Keratinocyte (primary cell): ENCODE data around the gene GPC1. TPM values are rescaled to one million over a fixed set of nuclear protein-coding genes. Genes with fewer than 3 reads are reported as not detected.

Experiments
- DNase-seq: peaks from one replicate; pipeline ENCODE4 v3.0.0-alpha.2; 2011; ENCODE audit warnings: low read depth, missing footprints, low spot score
- FAIRE-seq: peaks from 2 replicates; lab custom pipeline; 2011; peaks lifted over from hg19 to GRCh38; lab: Jason Lieb, UNC
- H2AFZ ChIP-seq: 2 replicates; pipeline ENCODE4 v1.6.0; 2012; ENCODE audit warnings: low read length, control low read depth, inconsistent platforms; ENCODE audit not compliant: control insufficient read depth
- H3K27ac ChIP-seq: 2 replicates; pipeline ENCODE4 v1.5.1; 2011; ENCODE audit warnings: low read length; ENCODE audit not compliant: control insufficient read depth, insufficient read depth
- H3K27me3 ChIP-seq: 3 replicates; pipeline ENCODE4 v1.6.0; 2011; ENCODE audit warnings: low read length; ENCODE audit not compliant: control insufficient read depth, insufficient read depth; ENCODE audit errors: extremely low read depth
- H3K36me3 ChIP-seq, 2 experiments: 2 replicates in 1 of 2; 3 replicates in 1 of 2; pipeline ENCODE4 v1.5.1; 2011; ENCODE audit warnings: low read length in 2 of 2, mild to moderate bottlenecking in 1 of 2; ENCODE audit not compliant: control insufficient read depth in 2 of 2, insufficient read depth in 2 of 2; ENCODE audit errors: extremely low read depth in 1 of 2
- H3K4me1 ChIP-seq: 3 replicates; pipeline ENCODE4 v1.5.1; 2011; ENCODE audit warnings: low read length; ENCODE audit not compliant: control insufficient read depth, insufficient read depth; ENCODE audit errors: extremely low read depth
- H3K4me2 ChIP-seq: 3 replicates; pipeline ENCODE4 v1.6.0; 2011; ENCODE audit warnings: low read depth, low read length; ENCODE audit not compliant: control insufficient read depth, insufficient read depth; ENCODE audit errors: extremely low read depth
- H3K4me3 ChIP-seq, 3 experiments: fragments of 200-600 bp in 1 of 3; sonication (generic) in 1 of 3; 2 replicates in 2 of 3; 3 replicates in 1 of 3; pipeline ENCODE4 v1.5.1; 2011 to 2016; ENCODE audit warnings: low read length in 3 of 3, mild to moderate bottlenecking in 3 of 3, control low read depth in 2 of 3, inconsistent platforms in 1 of 3, low read depth in 1 of 3, mixed read lengths in 1 of 3, mixed run types in 1 of 3, moderate library complexity in 1 of 3; ENCODE audit not compliant: control insufficient read depth in 2 of 3, insufficient read depth in 2 of 3; ENCODE audit errors: extremely low read depth in 1 of 3
- H3K79me2 ChIP-seq: 2 replicates; pipeline ENCODE4 v1.6.0; 2012; ENCODE audit warnings: low read length; ENCODE audit not compliant: control insufficient read depth, insufficient read depth
- H3K9ac ChIP-seq: 3 replicates; pipeline ENCODE4 v1.6.0; 2011; ENCODE audit warnings: low read length; ENCODE audit not compliant: control insufficient read depth, insufficient read depth; ENCODE audit errors: extremely low read depth
- H3K9me1 ChIP-seq: 3 replicates; pipeline ENCODE4 v1.6.0; 2011; ENCODE audit warnings: low read length; ENCODE audit not compliant: control insufficient read depth, insufficient read depth; ENCODE audit errors: extremely low read depth
- H3K9me3 ChIP-seq: 2 replicates; pipeline ENCODE4 v1.5.1; 2012; ENCODE audit warnings: low read depth, low read length; ENCODE audit not compliant: control insufficient read depth
- H4K20me1 ChIP-seq: 3 replicates; pipeline ENCODE4 v1.6.0; 2011; ENCODE audit warnings: low read length; ENCODE audit not compliant: control insufficient read depth, insufficient read depth; ENCODE audit errors: extremely low read depth
- CTCF ChIP-seq, 3 experiments: IDR thresholded peaks in 1 of 3; conservative IDR thresholded peaks in 1 of 3; optimal IDR thresholded peaks in 1 of 3; 2 replicates in 2 of 3; 3 replicates in 1 of 3; pipeline versions ENCODE3 to v1.5.1; 2011; ENCODE audit warnings: low read length in 3 of 3, mild to moderate bottlenecking in 3 of 3, moderate library complexity in 2 of 3, control low read depth in 1 of 3, inconsistent platforms in 1 of 3; ENCODE audit not compliant: insufficient read depth in 2 of 3; ENCODE audit errors: extremely low read depth in 1 of 3
- EZH2 ChIP-seq: IDR thresholded peaks from one replicate; pipeline ENCODE4 v1.6.1; 2012; ENCODE audit warnings: inconsistent platforms, mild to moderate bottlenecking, low read length, moderate library complexity
- dilution Hi-C: fragments of 300-500 bp; cut with MboI; formaldehyde crosslinking; loops from one replicate; pipeline ENCODE4 v1.7.0; 2020; ENCODE audit warnings: low sequenced_read_pairs; ENCODE audit not compliant: extremely low pct_ligation_motif_present
- polyA plus RNA-seq, 5 experiments: library from polyadenylated mRNA; depleted of rRNA in 3 of 5; stranded (reverse) in 3 of 5; stranded (forward) in 1 of 5; unstranded in 1 of 5; fragments of >200 nt; gene quantifications; 1 replicate in 1 of 5; 2 replicates in 3 of 5; 3 replicates in 1 of 5; pipeline versions ENCODE4 v1.2.1 to v1.2.3, GENCODE V29; 2011 to 2012; ENCODE audit warnings: missing spikeins in 2 of 5, low read depth in 1 of 5, low replicate concordance in 1 of 5

Gene GPC1
- polyA plus RNA-seq, 1 donor (not counting 4 experiments of a cell fraction or from before 2014, with no cell fraction given): 46.6 TPM

GRCh38 chr2:240411261-240412160 lies 24.0 kb upstream of the GPC1 start:
- Histone ChIP-seq H4K20me1 (no peaks in the 10 kb centered on the region), H3K27ac (no peak overlapping the region), H3K27me3 (peaks cover 4% of the 10 kb centered on the region), H2AFZ (no peak overlapping the region), H3K4me1 (no peaks in the 10 kb centered on the region), H3K4me2 (no peak overlapping the region), H3K4me3 (no peak overlapping the region), H3K36me3 (no peaks in the 10 kb centered on the region), H3K9me3 (no peaks in the 10 kb centered on the region), H3K9me1 (no peaks in the 10 kb centered on the region), H3K9ac (no peak overlapping the region), H3K79me2 (no peaks in the 10 kb centered on the region)
- dilution Hi-C loops: no loop called here
- FAIRE-seq (no peak), DNase-seq (no peak)
- TF ChIP-seq CTCF (optimal IDR thresholded peaks at IDR 0.05 in 1 of 3, IDR thresholded peaks at IDR 0.05 in 1 of 3, conservative IDR thresholded peaks at IDR 0.05 in 1 of 3; ENCODE audit: extremely low read depth in 1 of 3, insufficient read depth in 2 of 3, low read length in 3 of 3) (no peak), EZH2 (no peak)

- TF ChIP-seq EZH2 (no peak), CTCF (optimal IDR thresholded peaks at IDR 0.05 in 1 of 3, IDR thresholded peaks at IDR 0.05 in 1 of 3, conservative IDR thresholded peaks at IDR 0.05 in 1 of 3; ENCODE audit: extremely low read depth in 1 of 3, insufficient read depth in 2 of 3, low read length in 3 of 3) (no peak)
- H2AFZ ChIP-seq: no peak overlapping the region
Measured at GRCh38 chr2:240412211-240412861, 23.1 kb upstream of the GPC1 start.

More at GRCh38 chr2:240412211-240412861, 23.1 kb upstream of the GPC1 start:
- Histone ChIP-seq H3K36me3 (no peaks in the 10 kb centered on the region), H4K20me1 (no peaks in the 10 kb centered on the region), H3K4me2 (no peak overlapping the region), H3K4me3 (no peak overlapping the region), H3K9me3 (no peaks in the 10 kb centered on the region), H3K4me1 (no peaks in the 10 kb centered on the region), H3K9me1 (no peaks in the 10 kb centered on the region), H3K27ac (no peak overlapping the region), H3K79me2 (no peaks in the 10 kb centered on the region), H3K27me3 (peaks cover 4% of the 10 kb centered on the region), H3K9ac (no peak overlapping the region)
- no peak for DNase-seq
- FAIRE-seq: no peak
- dilution Hi-C loops: no loop called here
